A549 (cell line): Measurements from ENCODE around the gene BCL2L13. TPM values are rescaled to one million over a fixed set of nuclear protein-coding genes. Genes with fewer than 3 reads are reported as not detected.

ENCODE experiments used
- ATAC-seq, 2 experiments: fragments of 200-7000 bp in 1 of 2; fragments of >200 bp in 1 of 2; cut with Nextera tagmentation in 1 of 2; cut with Tn5 transposase in 1 of 2; 3 replicates each; pipeline versions ENCODE4 v1.8.0 to v1.9.1; 2018 to 2020; ENCODE audit warnings: mild to moderate bottlenecking in 1 of 2, moderate library complexity in 1 of 2
- CTCF ChIA-PET: fragments of 300-600 bp; sonication (Branson Sonifier 250); formaldehyde crosslinking; extraction: SDS; loops from one replicate; lab custom pipeline; 2021; ENCODE audit warnings: antibody characterized with exemption, inconsistent platforms; lab: Yijun Ruan, JAX
- POLR2A ChIA-PET: fragments of 350-600 bp; formaldehyde crosslinking; extraction: SDS; loops from one replicate; lab custom pipeline; 2021; ENCODE audit warnings: antibody characterized with exemption, inconsistent platforms; lab: Yijun Ruan, JAX
- DNase-seq, 2 experiments: peaks; one replicate each; pipeline versions ENCODE4 v3.0.0 to v3.0.0-alpha.2; 2011 to 2016; ENCODE audit warnings: low read depth in 1 of 2, low spot score in 1 of 2
- FAIRE-seq: peaks from 2 replicates; lab custom pipeline; 2011; peaks lifted over from hg19 to GRCh38; lab: Jason Lieb, UNC
- H3K27ac ChIP-seq, 2 experiments: fragments of >200 bp; sonication (Bioruptor Twin); formaldehyde crosslinking; 3 replicates each; pipeline ENCODE4 v1.5.1; 2016 to 2017
- H3K4me1 ChIP-seq: fragments of >200 bp; sonication (Bioruptor Twin); formaldehyde crosslinking; 3 replicates; pipeline ENCODE4 v1.6.1; 2016
- H3K4me2 ChIP-seq: fragments of >200 bp; sonication (Bioruptor Twin); formaldehyde crosslinking; 3 replicates; pipeline ENCODE4 v1.6.1; 2016
- H3K4me3 ChIP-seq: fragments of >200 bp; sonication (Bioruptor Twin); formaldehyde crosslinking; 3 replicates; pipeline ENCODE4 v1.5.1; 2016
- H3K9me3 ChIP-seq: fragments of >200 bp; sonication (Bioruptor Twin); formaldehyde crosslinking; 3 replicates; pipeline ENCODE4 v1.6.1; 2016
- FOSL2 ChIP-seq, 2 experiments: fragments of 450-650 bp in 1 of 2; fragments of >200 bp in 1 of 2; sonication (Bioruptor Twin) in 1 of 2; formaldehyde crosslinking; IDR thresholded peaks; 2 replicates each; pipeline versions ENCODE4 v1.5.0 to v1.6.1; 2016 to 2020; ENCODE audit warnings: mild to moderate bottlenecking in 1 of 2, moderate library complexity in 1 of 2
- JUN ChIP-seq, 2 experiments: fragments of >200 bp; sonication (Bioruptor Twin); formaldehyde crosslinking; IDR thresholded peaks; 2 replicates in 1 of 2; 3 replicates in 1 of 2; pipeline ENCODE4 v1.6.1; 2016 to 2017
- PHF8 ChIP-seq: fragments of 200-600 bp; sonication (generic); IDR thresholded peaks from 2 replicates; pipeline ENCODE4 v1.6.1; 2016; ENCODE audit warnings: low read depth, mild to moderate bottlenecking, antibody characterized with exemption, moderate library complexity, borderline replicate concordance
- POLR2A ChIP-seq: IDR thresholded peaks from 2 replicates; pipeline ENCODE4 v1.6.1; 2012; ENCODE audit warnings: mild to moderate bottlenecking, low read length
- RFX5 ChIP-seq: fragments of 450-650 bp; IDR thresholded peaks from 2 replicates; pipeline ENCODE4 v1.7.1; 2014; ENCODE audit warnings: antibody characterized with exemption, mild to moderate bottlenecking, moderate library complexity
- TFCP2L1 ChIP-seq: fragments of 250-450 bp; sonication (Bioruptor Pico); IDR thresholded peaks from 2 replicates; pipeline ENCODE4 v1.5.0; 2021; ENCODE audit warnings: mild to moderate bottlenecking
- TP53 ChIP-seq: fragments of 250-450 bp; sonication (Bioruptor Pico); IDR thresholded peaks from 2 replicates; pipeline ENCODE4 v1.5.0; 2021; ENCODE audit warnings: mild to moderate bottlenecking, moderate library complexity
- ZNF302 ChIP-seq: fragments of 250-450 bp; sonication (Bioruptor Pico); IDR thresholded peaks from 2 replicates; pipeline ENCODE4 v1.9.0; 2021; ENCODE audit warnings: inconsistent platforms, mild to moderate bottlenecking, moderate library complexity
- ZSCAN20 ChIP-seq: fragments of 250-450 bp; sonication (Bioruptor Pico); IDR thresholded peaks from 2 replicates; pipeline ENCODE4 v1.8.0; 2022; ENCODE audit warnings: mild to moderate bottlenecking, moderate library complexity
- WGBS: methylation state at CpG from one replicate; pipeline ENCODE4 v1.1.6; 2017; ENCODE audit errors: missing lambda C conversion rate; 5-methylcytosine and 5-hydroxymethylcytosine counted together
- polyA minus RNA-seq: library from RNA; depleted of rRNA, polyadenylated mRNA; stranded (reverse); fragments of >200 nt; gene quantifications from 2 replicates; pipeline ENCODE4 v1.2.3, GENCODE V29; 2011; rRNA and poly(A)+ RNA removed
- polyA plus RNA-seq, 4 experiments: library from polyadenylated mRNA; depleted of rRNA in 3 of 4; stranded (reverse); fragments of >200 nt; fragmentation: RNase III in 1 of 4; extraction: RNeasy Plus Mini Kit Qiagen cat#74134 plus additional on column Dnase treatment in 1 of 4; gene quantifications; 2 replicates in 3 of 4; 3 replicates in 1 of 4; pipeline ENCODE4 v1.2.3, GENCODE V29; 2011 to 2017
- TF ChIP-seq, protein P1 (sequence below): fragments of >200 bp; sonication (Bioruptor Twin); formaldehyde crosslinking; IDR thresholded peaks from 3 replicates; pipeline ENCODE4 v1.6.1; 2016
- TF ChIP-seq, protein P2 (sequence below): fragments of 250-450 bp; sonication (Bioruptor Pico); IDR thresholded peaks from 2 replicates; pipeline ENCODE4 v1.5.0; 2021; ENCODE audit warnings: mild to moderate bottlenecking, moderate library complexity, borderline replicate concordance
- TF ChIP-seq, protein P3 (sequence below): IDR thresholded peaks from 2 replicates; pipeline ENCODE4 v1.6.1; 2012; ENCODE audit warnings: low read depth, borderline replicate concordance
- TF ChIP-seq, protein P4 (sequence below): fragments of 200-600 bp; sonication (generic); IDR thresholded peaks from 2 replicates; pipeline ENCODE4 v1.6.1; 2016; ENCODE audit warnings: antibody characterized with exemption, mild to moderate bottlenecking, moderate library complexity

Gene BCL2L13, protein sequence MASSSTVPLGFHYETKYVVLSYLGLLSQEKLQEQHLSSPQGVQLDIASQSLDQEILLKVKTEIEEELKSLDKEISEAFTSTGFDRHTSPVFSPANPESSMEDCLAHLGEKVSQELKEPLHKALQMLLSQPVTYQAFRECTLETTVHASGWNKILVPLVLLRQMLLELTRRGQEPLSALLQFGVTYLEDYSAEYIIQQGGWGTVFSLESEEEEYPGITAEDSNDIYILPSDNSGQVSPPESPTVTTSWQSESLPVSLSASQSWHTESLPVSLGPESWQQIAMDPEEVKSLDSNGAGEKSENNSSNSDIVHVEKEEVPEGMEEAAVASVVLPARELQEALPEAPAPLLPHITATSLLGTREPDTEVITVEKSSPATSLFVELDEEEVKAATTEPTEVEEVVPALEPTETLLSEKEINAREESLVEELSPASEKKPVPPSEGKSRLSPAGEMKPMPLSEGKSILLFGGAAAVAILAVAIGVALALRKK
- polyA plus RNA-seq (2011; rRNA removed): 44.9 and 46.4 TPM in 2 replicates
- 22.6 and 28.3 TPM in 2 replicates for polyA plus RNA-seq (2012; cell fraction: cytosol; rRNA removed)
- 13.3 and 17.2 TPM in 2 replicates for polyA plus RNA-seq (2012; cell fraction: nucleus; rRNA removed)
- polyA plus RNA-seq (2017; fragmentation: RNase III; extraction: RNeasy Plus Mini Kit Qiagen cat#74134 plus additional on column Dnase treatment): 32.9 to 38.3 TPM (median 36.9 TPM) in 3 replicates
- 40.7 and 49.3 TPM in 2 replicates for polyA minus RNA-seq

DNA sequence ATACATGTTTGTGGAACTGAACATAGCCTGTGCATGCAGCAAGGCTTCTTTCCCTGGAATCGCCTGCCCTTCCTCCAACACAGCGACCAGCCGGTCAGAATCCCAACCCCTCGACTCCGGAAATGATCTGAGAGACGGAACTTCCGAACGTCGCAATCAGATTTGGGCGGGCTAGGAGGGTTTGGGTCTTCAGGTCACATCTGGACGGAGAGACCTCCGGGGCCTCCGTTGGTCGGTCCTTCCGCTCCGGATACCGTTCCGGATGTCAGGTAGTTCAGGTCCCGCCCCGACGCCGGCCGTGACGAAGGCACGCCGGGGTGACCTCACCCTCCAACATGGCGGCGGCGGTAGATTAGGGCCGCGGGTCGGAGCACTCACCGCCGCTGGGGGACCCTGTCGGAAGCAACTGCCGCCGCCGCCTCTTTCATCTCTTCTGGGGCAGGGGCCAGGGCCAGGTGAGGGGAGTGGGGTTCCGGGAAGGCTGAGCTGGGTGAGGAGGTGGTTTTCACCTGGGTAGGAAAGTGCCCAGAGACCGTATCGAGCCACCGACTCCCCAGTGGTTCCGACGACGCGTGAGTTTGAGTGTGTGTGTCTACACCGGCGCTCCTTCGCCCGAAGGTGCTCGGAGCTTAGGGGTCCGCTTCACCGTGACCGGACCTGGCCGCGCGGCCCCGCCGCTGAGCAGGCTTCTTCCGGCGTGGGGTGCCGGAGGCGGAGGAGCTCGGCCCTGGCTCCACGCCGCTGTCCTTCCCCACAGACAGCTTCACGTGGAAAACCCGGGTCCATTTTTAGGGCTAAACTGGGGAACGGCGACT is at the start of gene BCL2L13:
Gene BCL2L13 (plus strand): TSS at position 326 of the 815 bp plus-strand sequence. CDS start 16,955 bp downstream, outside the sequence.
- FAIRE-seq (no peak), ATAC-seq (peak; percentile 95 to 96)

DNA sequence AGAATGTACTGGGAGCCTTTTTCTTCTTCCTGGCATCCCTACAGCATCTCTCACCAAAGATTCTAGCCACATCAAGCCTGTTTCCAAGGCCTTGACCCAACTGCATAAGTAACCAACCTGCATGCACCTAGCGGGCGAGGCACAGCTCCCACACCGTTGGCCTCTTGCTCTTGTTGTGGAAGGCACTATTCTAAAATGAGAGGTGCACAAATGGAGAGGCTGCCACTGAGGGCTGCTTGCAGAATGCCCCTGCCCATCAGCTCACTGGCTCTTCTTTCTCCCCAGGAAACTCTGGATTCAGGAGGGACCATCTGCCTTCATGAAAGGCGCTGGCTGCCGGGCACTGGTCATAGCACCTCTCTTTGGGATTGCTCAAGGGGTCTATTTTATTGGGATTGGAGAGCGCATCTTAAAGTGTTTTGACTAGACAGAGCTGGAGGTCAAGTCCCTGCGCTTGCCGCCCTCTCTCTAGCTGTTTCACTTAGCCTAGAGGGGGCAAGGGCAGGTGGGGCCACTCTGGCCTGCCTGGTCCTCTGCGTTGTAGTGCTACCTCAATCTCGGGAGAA is 48.7 kb upstream of the BCL2L13 start:
- 90% methylated on average over 10 of the region's 10 CpGs for WGBS

More for the DNA sequence above, at the start of gene BCL2L13:
- peak; percentile 75 to 91 for DNase-seq
- under 1% methylated on average over 27 of the region's 70 CpGs for WGBS
- H3K9me3 ChIP-seq: no peaks in the 10 kb centered on the region
- H3K4me2 ChIP-seq: peak within 1 kb of the TSS; percentile 84
- peak within 1 kb of the TSS; percentile 88 to 99 for H3K27ac ChIP-seq
- CTCF ChIA-PET: interaction anchor here (1.0 to 1.5 kb wide), 2 partner anchors 84 to 104 kb away, joined by 3 to 4 read pairs; no protein-coding TSS in a partner anchor
- H3K4me1 ChIP-seq: peaks cover 20% of the 10 kb centered on the region
- TF ChIP-seq, protein P1, sequence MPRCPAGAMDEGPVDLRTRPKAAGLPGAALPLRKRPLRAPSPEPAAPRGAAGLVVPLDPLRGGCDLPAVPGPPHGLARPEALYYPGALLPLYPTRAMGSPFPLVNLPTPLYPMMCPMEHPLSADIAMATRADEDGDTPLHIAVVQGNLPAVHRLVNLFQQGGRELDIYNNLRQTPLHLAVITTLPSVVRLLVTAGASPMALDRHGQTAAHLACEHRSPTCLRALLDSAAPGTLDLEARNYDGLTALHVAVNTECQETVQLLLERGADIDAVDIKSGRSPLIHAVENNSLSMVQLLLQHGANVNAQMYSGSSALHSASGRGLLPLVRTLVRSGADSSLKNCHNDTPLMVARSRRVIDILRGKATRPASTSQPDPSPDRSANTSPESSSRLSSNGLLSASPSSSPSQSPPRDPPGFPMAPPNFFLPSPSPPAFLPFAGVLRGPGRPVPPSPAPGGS: peak; percentile 75; the same call in 2 of the 3 replicates
- TF ChIP-seq POLR2A (peak; percentile 71), PHF8 (peak; percentile 75), TFCP2L1 (CRISPR knock-in tag) (no peak; the same call in 1 of the 2 replicates), RFX5 (no peak), FOSL2 (IDR thresholded peaks at IDR 0.05) (no peak), FOSL2 (CRISPR knock-in tag; IDR thresholded peaks at IDR 0.05) (peak; percentile 23; the same call in 1 of the 2 replicates), TP53 (CRISPR knock-in tag) (peak; percentile 48; the same call in 1 of the 2 replicates), JUN (IDR thresholded peaks at IDR 0.05) (peak; percentile 86 to 87), ZNF302 (CRISPR knock-in tag) (no peak)
- TF ChIP-seq, protein P2, sequence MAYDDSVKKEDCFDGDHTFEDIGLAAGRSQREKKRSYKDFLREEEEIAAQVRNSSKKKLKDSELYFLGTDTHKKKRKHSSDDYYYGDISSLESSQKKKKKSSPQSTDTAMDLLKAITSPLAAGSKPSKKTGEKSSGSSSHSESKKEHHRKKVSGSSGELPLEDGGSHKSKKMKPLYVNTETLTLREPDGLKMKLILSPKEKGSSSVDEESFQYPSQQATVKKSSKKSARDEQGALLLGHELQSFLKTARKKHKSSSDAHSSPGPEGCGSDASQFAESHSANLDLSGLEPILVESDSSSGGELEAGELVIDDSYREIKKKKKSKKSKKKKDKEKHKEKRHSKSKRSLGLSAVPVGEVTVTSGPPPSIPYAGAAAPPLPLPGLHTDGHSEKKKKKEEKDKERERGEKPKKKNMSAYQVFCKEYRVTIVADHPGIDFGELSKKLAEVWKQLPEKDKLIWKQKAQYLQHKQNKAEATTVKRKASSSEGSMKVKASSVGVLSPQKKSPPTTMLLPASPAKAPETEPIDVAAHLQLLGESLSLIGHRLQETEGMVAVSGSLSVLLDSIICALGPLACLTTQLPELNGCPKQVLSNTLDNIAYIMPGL (CRISPR knock-in tag): peak; percentile 40; the same call in 1 of the 2 replicates
- TF ChIP-seq, all 56 proteins: peak for 7
- POLR2A ChIA-PET: interaction anchor here (0.6 to 1.4 kb wide), 9 partner anchors 9 to 467 kb away, joined by 3 to 5 read pairs (median 3); no protein-coding TSS in a partner anchor
- peak within 1 kb of the TSS; percentile 71 for H3K4me3 ChIP-seq

DNA sequence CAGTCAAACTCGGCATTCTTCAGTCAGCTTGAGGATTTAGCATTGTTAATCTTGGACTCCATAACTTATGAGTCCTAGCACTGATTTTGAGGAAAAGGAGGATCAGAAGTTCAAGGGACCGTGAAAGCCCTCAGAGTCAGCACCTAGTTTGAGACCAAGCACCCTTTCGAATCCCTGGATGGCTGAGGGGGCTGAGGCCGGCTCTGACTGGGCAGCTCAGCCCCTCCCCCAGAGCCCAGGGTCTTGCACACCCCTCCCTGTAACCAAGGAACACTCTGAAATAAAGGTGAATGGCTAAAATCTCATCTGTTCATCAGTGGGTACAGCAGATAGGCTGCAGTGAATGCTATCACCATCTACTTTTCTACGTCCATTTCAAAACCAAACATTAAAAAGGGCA is 48.0 kb upstream of the BCL2L13 start:
- H3K4me1 ChIP-seq: no peaks in the 10 kb centered on the region
- no peak for DNase-seq
- no peak for TF ChIP-seq JUN (IDR thresholded peaks at IDR 0.05)
- TF ChIP-seq, protein P3, sequence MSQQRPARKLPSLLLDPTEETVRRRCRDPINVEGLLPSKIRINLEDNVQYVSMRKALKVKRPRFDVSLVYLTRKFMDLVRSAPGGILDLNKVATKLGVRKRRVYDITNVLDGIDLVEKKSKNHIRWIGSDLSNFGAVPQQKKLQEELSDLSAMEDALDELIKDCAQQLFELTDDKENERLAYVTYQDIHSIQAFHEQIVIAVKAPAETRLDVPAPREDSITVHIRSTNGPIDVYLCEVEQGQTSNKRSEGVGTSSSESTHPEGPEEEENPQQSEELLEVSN: no peak
- TF ChIP-seq, protein P4, sequence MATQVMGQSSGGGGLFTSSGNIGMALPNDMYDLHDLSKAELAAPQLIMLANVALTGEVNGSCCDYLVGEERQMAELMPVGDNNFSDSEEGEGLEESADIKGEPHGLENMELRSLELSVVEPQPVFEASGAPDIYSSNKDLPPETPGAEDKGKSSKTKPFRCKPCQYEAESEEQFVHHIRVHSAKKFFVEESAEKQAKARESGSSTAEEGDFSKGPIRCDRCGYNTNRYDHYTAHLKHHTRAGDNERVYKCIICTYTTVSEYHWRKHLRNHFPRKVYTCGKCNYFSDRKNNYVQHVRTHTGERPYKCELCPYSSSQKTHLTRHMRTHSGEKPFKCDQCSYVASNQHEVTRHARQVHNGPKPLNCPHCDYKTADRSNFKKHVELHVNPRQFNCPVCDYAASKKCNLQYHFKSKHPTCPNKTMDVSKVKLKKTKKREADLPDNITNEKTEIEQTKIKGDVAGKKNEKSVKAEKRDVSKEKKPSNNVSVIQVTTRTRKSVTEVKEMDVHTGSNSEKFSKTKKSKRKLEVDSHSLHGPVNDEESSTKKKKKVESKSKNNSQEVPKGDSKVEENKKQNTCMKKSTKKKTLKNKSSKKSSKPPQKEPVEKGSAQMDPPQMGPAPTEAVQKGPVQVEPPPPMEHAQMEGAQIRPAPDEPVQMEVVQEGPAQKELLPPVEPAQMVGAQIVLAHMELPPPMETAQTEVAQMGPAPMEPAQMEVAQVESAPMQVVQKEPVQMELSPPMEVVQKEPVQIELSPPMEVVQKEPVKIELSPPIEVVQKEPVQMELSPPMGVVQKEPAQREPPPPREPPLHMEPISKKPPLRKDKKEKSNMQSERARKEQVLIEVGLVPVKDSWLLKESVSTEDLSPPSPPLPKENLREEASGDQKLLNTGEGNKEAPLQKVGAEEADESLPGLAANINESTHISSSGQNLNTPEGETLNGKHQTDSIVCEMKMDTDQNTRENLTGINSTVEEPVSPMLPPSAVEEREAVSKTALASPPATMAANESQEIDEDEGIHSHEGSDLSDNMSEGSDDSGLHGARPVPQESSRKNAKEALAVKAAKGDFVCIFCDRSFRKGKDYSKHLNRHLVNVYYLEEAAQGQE: no peak
- CTCF ChIA-PET: interaction anchor here (1.2 to 3.5 kb wide), 2 partner anchors 32 to 198 kb away, joined by 3 to 14 read pairs; no protein-coding TSS in a partner anchor
- H3K27ac ChIP-seq: no peak overlapping the region
- POLR2A ChIA-PET: no interaction called here
- H3K4me2 ChIP-seq: no peak overlapping the region
- WGBS: 87% methylated on average over 5 of the region's 5 CpGs
- ATAC-seq: no peak
- H3K4me3 ChIP-seq: no peak overlapping the region
- no peak for FAIRE-seq
- H3K9me3 ChIP-seq: no peaks in the 10 kb centered on the region

More for the DNA sequence above, 48.7 kb upstream of the BCL2L13 start:
- ChIA-PET POLR2A (no interaction called here), CTCF (interaction anchor here (1.2 to 3.5 kb wide), 2 partner anchors 31 to 199 kb away, joined by 3 to 14 read pairs; no protein-coding TSS in a partner anchor)
- Histone ChIP-seq H3K9me3 (no peaks in the 10 kb centered on the region), H3K4me1 (no peaks in the 10 kb centered on the region), H3K27ac (no peak overlapping the region), H3K4me2 (no peak overlapping the region), H3K4me3 (no peak overlapping the region)
- TF ChIP-seq ZSCAN20: no peak
- FAIRE-seq (no peak), DNase-seq (no peak), ATAC-seq (no peak; a peak in 1 of 6 replicates)
